ENCODE measurements around the gene DPP7.

- TF ChIP-seq YY1 (IDR thresholded peaks at IDR 0.05; ENCODE audit: insufficient read depth, insufficient read length) (no peak), ZNF274 (IDR thresholded peaks at IDR 0.05; ENCODE audit: low read depth, low read length) (no peak), SUZ12 (IDR thresholded peaks at IDR 0.05; ENCODE audit: extremely low read depth, insufficient read depth, insufficient read length) (no peak)
Measured at GRCh38 chr9:137141050-137141810, 26.7 kb upstream of the DPP7 start.
